Panc1 (cell line): ENCODE results near the gene VAC14. TPM values are rescaled to one million over a fixed set of nuclear protein-coding genes. Genes with fewer than 3 reads are reported as not detected.

ENCODE experiments used
- ATAC-seq: fragments of 200-7000 bp; cut with Tn5 transposase; 2 replicates; pipeline ENCODE4 v1.9.1; 2020; ENCODE audit warnings: mild to moderate bottlenecking, moderate library complexity
- BruUV-seq: library from RNA; stranded (reverse); fragments of 400-500 nt; replicated peaks from 2 replicates; lab custom pipeline; 2021; lab: Mats Ljungman, UMichigan
- CTCF ChIA-PET: fragments of 300-600 bp; sonication (Branson Sonifier 250); formaldehyde crosslinking; loops from one replicate; lab custom pipeline; 2022; ENCODE audit warnings: antibody characterized with exemption; lab: Charles Lee
- POLR2A ChIA-PET: fragments of 300-600 bp; sonication (Branson Sonifier 250); formaldehyde crosslinking; loops from one replicate; lab custom pipeline; 2022; ENCODE audit warnings: antibody characterized with exemption; lab: Charles Lee
- DNase-seq: peaks from one replicate; pipeline ENCODE4 v3.0.0-alpha.2; 2010; ENCODE audit warnings: low read depth, low spot score
- H3K27ac ChIP-seq: 2 replicates; pipeline ENCODE4 v1.5.1; 2011; ENCODE audit warnings: mild to moderate bottlenecking, low read length, inconsistent platforms
- H3K27me3 ChIP-seq: fragments of 200-500 bp; sonication (Bioruptor generic); 2 replicates; pipeline ENCODE4 v1.6.0; 2014; ENCODE audit warnings: low read length, inconsistent platforms; ENCODE audit not compliant: control insufficient read depth, insufficient read depth
- H3K36me3 ChIP-seq: fragments of 200-500 bp; sonication (Bioruptor generic); 2 replicates; pipeline ENCODE4 v1.5.1; 2014; ENCODE audit warnings: inconsistent platforms, mild to moderate bottlenecking, low read length, moderate library complexity; ENCODE audit not compliant: control insufficient read depth, insufficient read depth
- H3K4me1 ChIP-seq: 2 replicates; pipeline ENCODE4 v1.5.1; 2011; ENCODE audit warnings: inconsistent platforms, mild to moderate bottlenecking, low read length, moderate library complexity; ENCODE audit not compliant: control insufficient read depth, insufficient read depth
- H3K4me3 ChIP-seq, 2 experiments: 2 replicates each; pipeline ENCODE4 v1.5.1; 2011 to 2012; ENCODE audit warnings: low read depth in 2 of 2, low read length in 2 of 2, mild to moderate bottlenecking in 2 of 2, inconsistent platforms in 1 of 2, moderate library complexity in 1 of 2
- H3K9me3 ChIP-seq: fragments of 200-500 bp; sonication (Bioruptor generic); 2 replicates; pipeline ENCODE4 v1.5.1; 2014; ENCODE audit warnings: low read depth, mild to moderate bottlenecking, inconsistent platforms, low read length, moderate library complexity; ENCODE audit not compliant: control insufficient read depth, insufficient read depth
- POLR2AphosphoS5 ChIP-seq: IDR thresholded peaks from 2 replicates; pipeline ENCODE4 v1.6.1; 2012; ENCODE audit warnings: mild to moderate bottlenecking, low read depth, low read length, moderate library complexity
- SIN3A ChIP-seq: IDR thresholded peaks from 2 replicates; pipeline ENCODE4 v1.6.1; 2012; ENCODE audit warnings: low read depth, mild to moderate bottlenecking, low read length, moderate library complexity, borderline replicate concordance; ENCODE audit not compliant: insufficient read depth
- TCF7L2 ChIP-seq: IDR thresholded peaks from 2 replicates; pipeline ENCODE4 v1.6.1; 2011; ENCODE audit warnings: mild to moderate bottlenecking, low read depth, low read length, inconsistent platforms
- in situ Hi-C: cut with HindIII; loops from 2 replicates; pipeline ENCODE4 v1.10.0; 2016; ENCODE audit warnings: low sequenced_read_pairs, low pct_unique_long_range_greater_than_20kb
- intact Hi-C: fragments of 100-400 bp; cut with micrococcal nuclease; formaldehyde crosslinking; loops from one replicate; pipeline ENCODE4 v1.10.0; 2022; ENCODE audit not compliant: unreplicated experiment
- total RNA-seq: library from RNA; stranded (reverse); gene quantifications from one replicate; pipeline ENCODE4 v1.2.1, GENCODE V29; 2021; ENCODE audit not compliant: unreplicated experiment
- TF ChIP-seq, protein P1 (sequence below): fragments of 450-650 bp; IDR thresholded peaks from 2 replicates; pipeline ENCODE4 v1.5.1; 2017; ENCODE audit warnings: mild to moderate bottlenecking
- TF ChIP-seq, protein P2 (sequence below), 2 experiments: IDR thresholded peaks; 2 replicates each; pipeline ENCODE4 v1.6.1; 2011 to 2012; ENCODE audit warnings: low read depth in 2 of 2, control low read depth in 1 of 2, low read length in 1 of 2, mild to moderate bottlenecking in 1 of 2, moderate library complexity in 1 of 2; ENCODE audit not compliant: insufficient read depth in 1 of 2

Gene VAC14
- total RNA-seq, 1 experiment from 2014 or later = 37.9 TPM

- no peak for ATAC-seq
- POLR2A ChIA-PET = no interaction called here
- BruUV-seq = no TSS peak
- intact Hi-C loops (no loop called here), in situ Hi-C loops (no loop called here)
- DNase-seq = no peak
- H3K4me3 ChIP-seq = no peak overlapping the region
- H3K27ac ChIP-seq = no peak overlapping the region
- H3K36me3 ChIP-seq = no peaks in the 10 kb centered on the region
- no peaks in the 10 kb centered on the region for H3K27me3 ChIP-seq
- no peak for TF ChIP-seq SIN3A
- TF ChIP-seq, protein P1, sequence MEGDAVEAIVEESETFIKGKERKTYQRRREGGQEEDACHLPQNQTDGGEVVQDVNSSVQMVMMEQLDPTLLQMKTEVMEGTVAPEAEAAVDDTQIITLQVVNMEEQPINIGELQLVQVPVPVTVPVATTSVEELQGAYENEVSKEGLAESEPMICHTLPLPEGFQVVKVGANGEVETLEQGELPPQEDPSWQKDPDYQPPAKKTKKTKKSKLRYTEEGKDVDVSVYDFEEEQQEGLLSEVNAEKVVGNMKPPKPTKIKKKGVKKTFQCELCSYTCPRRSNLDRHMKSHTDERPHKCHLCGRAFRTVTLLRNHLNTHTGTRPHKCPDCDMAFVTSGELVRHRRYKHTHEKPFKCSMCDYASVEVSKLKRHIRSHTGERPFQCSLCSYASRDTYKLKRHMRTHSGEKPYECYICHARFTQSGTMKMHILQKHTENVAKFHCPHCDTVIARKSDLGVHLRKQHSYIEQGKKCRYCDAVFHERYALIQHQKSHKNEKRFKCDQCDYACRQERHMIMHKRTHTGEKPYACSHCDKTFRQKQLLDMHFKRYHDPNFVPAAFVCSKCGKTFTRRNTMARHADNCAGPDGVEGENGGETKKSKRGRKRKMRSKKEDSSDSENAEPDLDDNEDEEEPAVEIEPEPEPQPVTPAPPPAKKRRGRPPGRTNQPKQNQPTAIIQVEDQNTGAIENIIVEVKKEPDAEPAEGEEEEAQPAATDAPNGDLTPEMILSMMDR = no peak
- TF ChIP-seq, protein P2, sequence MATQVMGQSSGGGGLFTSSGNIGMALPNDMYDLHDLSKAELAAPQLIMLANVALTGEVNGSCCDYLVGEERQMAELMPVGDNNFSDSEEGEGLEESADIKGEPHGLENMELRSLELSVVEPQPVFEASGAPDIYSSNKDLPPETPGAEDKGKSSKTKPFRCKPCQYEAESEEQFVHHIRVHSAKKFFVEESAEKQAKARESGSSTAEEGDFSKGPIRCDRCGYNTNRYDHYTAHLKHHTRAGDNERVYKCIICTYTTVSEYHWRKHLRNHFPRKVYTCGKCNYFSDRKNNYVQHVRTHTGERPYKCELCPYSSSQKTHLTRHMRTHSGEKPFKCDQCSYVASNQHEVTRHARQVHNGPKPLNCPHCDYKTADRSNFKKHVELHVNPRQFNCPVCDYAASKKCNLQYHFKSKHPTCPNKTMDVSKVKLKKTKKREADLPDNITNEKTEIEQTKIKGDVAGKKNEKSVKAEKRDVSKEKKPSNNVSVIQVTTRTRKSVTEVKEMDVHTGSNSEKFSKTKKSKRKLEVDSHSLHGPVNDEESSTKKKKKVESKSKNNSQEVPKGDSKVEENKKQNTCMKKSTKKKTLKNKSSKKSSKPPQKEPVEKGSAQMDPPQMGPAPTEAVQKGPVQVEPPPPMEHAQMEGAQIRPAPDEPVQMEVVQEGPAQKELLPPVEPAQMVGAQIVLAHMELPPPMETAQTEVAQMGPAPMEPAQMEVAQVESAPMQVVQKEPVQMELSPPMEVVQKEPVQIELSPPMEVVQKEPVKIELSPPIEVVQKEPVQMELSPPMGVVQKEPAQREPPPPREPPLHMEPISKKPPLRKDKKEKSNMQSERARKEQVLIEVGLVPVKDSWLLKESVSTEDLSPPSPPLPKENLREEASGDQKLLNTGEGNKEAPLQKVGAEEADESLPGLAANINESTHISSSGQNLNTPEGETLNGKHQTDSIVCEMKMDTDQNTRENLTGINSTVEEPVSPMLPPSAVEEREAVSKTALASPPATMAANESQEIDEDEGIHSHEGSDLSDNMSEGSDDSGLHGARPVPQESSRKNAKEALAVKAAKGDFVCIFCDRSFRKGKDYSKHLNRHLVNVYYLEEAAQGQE (IDR thresholded peaks at IDR 0.05; ENCODE audit: insufficient read depth in 1 of 2, low read depth in 2 of 2, low read length in 1 of 2) = no peak
- no peak for TF ChIP-seq POLR2AphosphoS5
- no peak for TF ChIP-seq TCF7L2
- CTCF ChIA-PET = no interaction called here
- no peaks in the 10 kb centered on the region for H3K9me3 ChIP-seq
- no peaks in the 10 kb centered on the region for H3K4me1 ChIP-seq
Observed at GRCh38 chr16:70725912-70726828, 74.8 kb downstream of the VAC14 start.

- Histone ChIP-seq H3K27ac (no peak overlapping the region), H3K4me1 (no peaks in the 10 kb centered on the region), H3K36me3 (no peaks in the 10 kb centered on the region), H3K4me3 (no peak overlapping the region), H3K27me3 (no peaks in the 10 kb centered on the region), H3K9me3 (no peaks in the 10 kb centered on the region)
- TF ChIP-seq TCF7L2 = no peak
- no peak for TF ChIP-seq POLR2AphosphoS5
- TF ChIP-seq SIN3A = no peak
- TF ChIP-seq, protein P1 = no peak
- TF ChIP-seq, protein P2 (IDR thresholded peaks at IDR 0.05; ENCODE audit: insufficient read depth in 1 of 2, low read depth in 2 of 2, low read length in 1 of 2) = no peak
- CTCF ChIA-PET = no interaction called here
- POLR2A ChIA-PET = no interaction called here
- intact Hi-C loops (no loop called here), in situ Hi-C loops (no loop called here)
- no peak for DNase-seq
- no peak for ATAC-seq
- BruUV-seq = no TSS peak
Observed at GRCh38 chr16:70725024-70725911, 75.7 kb downstream of the VAC14 start.
